GM23338 (cell line): ENCODE data around the gene KIF17. TPM values are rescaled to one million over a fixed set of nuclear protein-coding genes. Genes with fewer than 3 reads are reported as not detected.

ENCODE experiments used
- ATAC-seq: fragments of 200-7000 bp; cut with Tn5 transposase; 3 replicates; pipeline ENCODE4 v1.9.1; 2020
- DNase-seq: peaks from one replicate; pipeline ENCODE4 v3.0.0-alpha.2; 2015; ENCODE audit warnings: low spot score
- H2AFZ ChIP-seq: fragments of 200-600 bp; sonication (generic); 2 replicates; pipeline ENCODE4 v1.8.0; 2016; ENCODE audit warnings: antibody characterized with exemption, mild to moderate bottlenecking, moderate library complexity
- H3F3A ChIP-seq: fragments of 200-600 bp; sonication (generic); replicated peaks from 2 replicates; pipeline ENCODE4 v1.8.0; 2017; ENCODE audit warnings: antibody characterized with exemption, mixed run types, low read depth
- H3K27ac ChIP-seq: fragments of 200-600 bp; sonication (generic); 2 replicates; pipeline ENCODE4 v1.6.1; 2016; ENCODE audit warnings: low read depth
- H3K27me3 ChIP-seq: fragments of 200-600 bp; sonication (generic); 2 replicates; pipeline ENCODE4 v1.8.0; 2016; ENCODE audit warnings: mild to moderate bottlenecking, mixed run types, moderate library complexity; ENCODE audit not compliant: insufficient read depth
- H3K36me3 ChIP-seq: fragments of 200-600 bp; sonication (generic); 2 replicates; pipeline ENCODE4 v1.8.0; 2016; ENCODE audit warnings: mild to moderate bottlenecking; ENCODE audit not compliant: insufficient read depth
- H3K4me1 ChIP-seq: fragments of 200-600 bp; sonication (generic); 2 replicates; pipeline ENCODE4 v1.8.0; 2016; ENCODE audit warnings: mild to moderate bottlenecking, moderate library complexity; ENCODE audit not compliant: insufficient read depth
- H3K4me2 ChIP-seq: fragments of 200-600 bp; sonication (generic); 2 replicates; pipeline ENCODE4 v1.7.1; 2017; ENCODE audit warnings: mixed run types
- H3K4me3 ChIP-seq: fragments of 200-600 bp; sonication (generic); 2 replicates; pipeline ENCODE4 v1.6.1; 2016; ENCODE audit warnings: mixed run types
- H3K79me2 ChIP-seq: fragments of 200-600 bp; sonication (generic); replicated peaks from 2 replicates; pipeline ENCODE4 v1.8.0; 2017; ENCODE audit warnings: mild to moderate bottlenecking; ENCODE audit not compliant: insufficient read depth
- H3K9me2 ChIP-seq: fragments of 200-600 bp; sonication (generic); 2 replicates; pipeline ENCODE4 v1.8.0; 2017; ENCODE audit not compliant: insufficient read depth
- H4K20me1 ChIP-seq: fragments of 200-600 bp; sonication (generic); replicated peaks from 2 replicates; pipeline ENCODE4 v1.8.0; 2017; ENCODE audit warnings: mild to moderate bottlenecking; ENCODE audit not compliant: insufficient read depth
- H3K27ac Mint-ChIP-seq: 2 replicates; pipeline ENCODE4 v1.8.0; 2020; ENCODE audit warnings: inconsistent platforms, mild to moderate bottlenecking, moderate library complexity, mixed read lengths
- H3K27me3 Mint-ChIP-seq: 3 replicates; pipeline ENCODE4 v1.8.0; 2022; ENCODE audit warnings: low read depth, mild to moderate bottlenecking, moderate library complexity, mixed read lengths, inconsistent platforms; ENCODE audit not compliant: insufficient read depth, poor library complexity
- H3K36me3 Mint-ChIP-seq: 3 replicates; pipeline ENCODE4 v1.8.0; 2021; ENCODE audit warnings: low read depth, mild to moderate bottlenecking, inconsistent platforms, moderate library complexity, mixed read lengths
- H3K4me1 Mint-ChIP-seq: 3 replicates; pipeline ENCODE4 v1.8.0; 2020; ENCODE audit warnings: mild to moderate bottlenecking, inconsistent platforms, mixed read lengths
- H3K4me3 Mint-ChIP-seq: 3 replicates; pipeline ENCODE4 v1.8.0; 2021; ENCODE audit warnings: moderate library complexity, mild to moderate bottlenecking, inconsistent platforms, mixed read lengths
- H3K9me3 Mint-ChIP-seq: 3 replicates; pipeline ENCODE4 v1.8.0; 2020; ENCODE audit warnings: moderate library complexity, mild to moderate bottlenecking, inconsistent platforms, mixed read lengths
- CREB1 ChIP-seq: fragments of 250-450 bp; sonication (Bioruptor Pico); IDR thresholded peaks from 2 replicates; pipeline ENCODE4 v1.5.0; 2020; ENCODE audit warnings: low read depth, mild to moderate bottlenecking, moderate library complexity
- CTCF ChIP-seq, 2 experiments: fragments of 200-600 bp in 1 of 2; sonication (generic) in 1 of 2; conservative IDR thresholded peaks; 2 replicates each; pipeline versions ENCODE4 v1.5.1 to v1.6.1; 2016 to 2017; ENCODE audit warnings: antibody characterized with exemption in 2 of 2, low read depth in 2 of 2, mild to moderate bottlenecking in 2 of 2, moderate library complexity in 1 of 2
- ETS1 ChIP-seq: IDR thresholded peaks from 2 replicates; pipeline ENCODE4 v1.6.1; 2016; ENCODE audit warnings: antibody characterized with exemption
- EZH2 ChIP-seq: fragments of 200-600 bp; sonication (generic); IDR thresholded peaks from one replicate; pipeline ENCODE4 v1.8.0; 2017; ENCODE audit warnings: antibody characterized with exemption, mild to moderate bottlenecking, low read depth; ENCODE audit not compliant: unreplicated experiment
- EZH2phosphoT487 ChIP-seq: fragments of 200-600 bp; sonication (generic); IDR thresholded peaks from one replicate; pipeline ENCODE4 v1.8.1; 2018; ENCODE audit warnings: antibody characterized with exemption; ENCODE audit not compliant: unreplicated experiment
- JUNB ChIP-seq: IDR thresholded peaks from one replicate; pipeline ENCODE4 v1.6.1; 2016; ENCODE audit warnings: antibody characterized with exemption; ENCODE audit not compliant: unreplicated experiment
- NANOG ChIP-seq: IDR thresholded peaks from 2 replicates; pipeline ENCODE4 v1.6.1; 2016; ENCODE audit warnings: antibody characterized with exemption, borderline replicate concordance
- POLR2AphosphoS5 ChIP-seq: IDR thresholded peaks from 2 replicates; pipeline ENCODE4 v1.6.1; 2016; ENCODE audit warnings: antibody characterized with exemption, low read depth
- REST ChIP-seq: IDR thresholded peaks from one replicate; pipeline ENCODE4 v1.6.1; 2018; ENCODE audit warnings: antibody characterized with exemption; ENCODE audit not compliant: unreplicated experiment
- STAT1 ChIP-seq: IDR thresholded peaks from one replicate; pipeline ENCODE4 v1.6.1; 2016; ENCODE audit warnings: antibody characterized with exemption; ENCODE audit not compliant: unreplicated experiment
- ZNF114 ChIP-seq: fragments of 250-450 bp; sonication (Bioruptor Pico); IDR thresholded peaks from 2 replicates; pipeline ENCODE4 v1.5.0; 2020; ENCODE audit warnings: mild to moderate bottlenecking, moderate library complexity
- ZNF331 ChIP-seq: fragments of 250-450 bp; sonication (Bioruptor Pico); IDR thresholded peaks from 2 replicates; pipeline ENCODE4 v1.5.0; 2020; ENCODE audit warnings: low read depth, mild to moderate bottlenecking, moderate library complexity
- ZNF462 ChIP-seq: fragments of 250-450 bp; sonication (Bioruptor Pico); IDR thresholded peaks from 2 replicates; pipeline ENCODE4 v1.5.0; 2020; ENCODE audit warnings: mild to moderate bottlenecking, moderate library complexity
- polyA plus RNA-seq: library from polyadenylated mRNA; unstranded; fragments of >200 nt; fragmentation: Nextera tagmentation; extraction: Ambion mirVana; gene quantifications from 2 replicates; pipeline ENCODE4 v1.2.1, GENCODE V29; 2016
- total RNA-seq: library from RNA; depleted of rRNA; stranded (reverse); fragments of >200 nt; shearing (Covaris generic); gene quantifications from 2 replicates; pipeline ENCODE4 v1.2.3, GENCODE V29; 2014

Gene KIF17
- total and polyA plus RNA-seq, 2 experiments from 2014 or later, result 5.9 to 18.6 TPM

GRCh38 chr1:20684651-20685050, 33.2 kb downstream of the KIF17 start:
- ATAC-seq (no peak), DNase-seq (no peak)
- Mint-ChIP-seq H3K36me3 (peaks cover 19% of the 10 kb centered on the region), H3K27ac (no peak overlapping the region; the same call in 1 of the 2 replicates), H3K4me1 (peaks cover 4% of the 10 kb centered on the region; the same call in 2 of the 3 replicates), H3K9me3 (peaks cover 2% of the 10 kb centered on the region; the same call in 1 of the 3 replicates), H3K27me3 (peaks cover 6% of the 10 kb centered on the region), H3K4me3 (no peak overlapping the region)
- no peak overlapping the region for H3K4me2 ChIP-seq
- H3K36me3 ChIP-seq, result no peaks in the 10 kb centered on the region
- no peak overlapping the region for H3K27ac ChIP-seq
- H4K20me1 ChIP-seq, result no peaks in the 10 kb centered on the region
- no peaks in the 10 kb centered on the region for H3K79me2 ChIP-seq
- no peaks in the 10 kb centered on the region for H3K9me2 ChIP-seq
- TF ChIP-seq REST (no peak), POLR2AphosphoS5 (no peak), STAT1 (no peak), ZNF331 (no peak), EZH2 (no peak), ETS1 (no peak), CREB1 (CRISPR knock-in tag) (no peak), NANOG (no peak), EZH2phosphoT487 (no peak), ZNF114 (no peak), CTCF (conservative IDR thresholded peaks at IDR 0.05; ENCODE audit: low read depth in 2 of 2) (no peak), JUNB (no peak), ZNF462 (CRISPR knock-in tag) (no peak)
- no peak overlapping the region for H2AFZ ChIP-seq
- no peaks in the 10 kb centered on the region for H3K27me3 ChIP-seq
- H3K4me3 ChIP-seq, result no peak overlapping the region
- no peaks in the 10 kb centered on the region for H3F3A ChIP-seq
- H3K4me1 ChIP-seq, result no peaks in the 10 kb centered on the region
